ENCODE results near the gene JCHAIN. TPM values are rescaled to one million over a fixed set of nuclear protein-coding genes. Genes with fewer than 3 reads are reported as not detected.

The JCHAIN gene
- total and polyA plus RNA-seq, 2 experiments from 2014 or later: 2.3 to 4.9 TPM

DNA sequence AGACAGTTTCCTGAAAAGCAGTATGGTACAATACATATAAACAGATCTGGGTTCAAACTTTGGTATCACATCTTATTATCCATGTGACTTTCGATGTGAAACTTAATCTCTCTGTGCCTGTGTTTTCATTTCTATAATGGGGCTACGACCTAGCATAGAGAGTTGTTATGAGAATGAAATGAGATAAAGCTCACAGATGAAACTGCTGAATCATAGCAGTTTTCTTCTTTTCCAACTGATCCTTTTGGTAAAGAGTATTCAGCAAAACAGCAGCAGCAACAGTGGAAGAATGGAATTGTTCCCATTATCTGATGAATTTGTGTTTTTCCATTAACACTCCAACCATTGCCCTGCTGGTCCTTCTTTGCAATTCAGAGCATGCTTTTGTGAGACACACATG lies 58.0 kb downstream of the JCHAIN start:
- Histone ChIP-seq H3K27ac (no peak overlapping the region), H3K79me2 (ENCODE audit: insufficient read depth) (no peaks in the 10 kb centered on the region)

GRCh38 chr4:70607334-70607853 lies 58.9 kb downstream of the JCHAIN start:
- no peak overlapping the region for H2AFZ ChIP-seq
- no peak for DNase-seq
- H3K9me2 ChIP-seq (ENCODE audit: insufficient read depth): no peaks in the 10 kb centered on the region
- no peaks in the 10 kb centered on the region; the same call in 1 of the 2 replicates for H3K27me3 ChIP-seq (replicated peaks; ENCODE audit: insufficient read depth)
- no peaks in the 10 kb centered on the region for H4K20me1 ChIP-seq (ENCODE audit: insufficient read depth)
- H3K4me3 ChIP-seq: no peak overlapping the region
- TF ChIP-seq EZH2 (IDR thresholded peaks at IDR 0.05; ENCODE audit: insufficient read depth, poor library complexity, severe bottlenecking): no peak
- H3K36me3 ChIP-seq (ENCODE audit: low read depth): no peaks in the 10 kb centered on the region
- no peak overlapping the region for H3K9ac ChIP-seq
- H3K9me3 ChIP-seq (ENCODE audit: low read depth): no peaks in the 10 kb centered on the region
- peaks cover 3% of the 10 kb centered on the region; the same call in 1 of the 2 replicates for H3F3A ChIP-seq (ENCODE audit: insufficient read depth)
- H3K79me2 ChIP-seq (ENCODE audit: insufficient read depth): no peaks in the 10 kb centered on the region
- H3K27ac ChIP-seq: no peak overlapping the region
- no peak overlapping the region for H3K4me2 ChIP-seq (ENCODE audit: unreplicated experiment)
- in situ Hi-C loops (cut with MboI): loop anchor here (25.0 kb wide), 1 partner anchor 1105 kb away; no protein-coding TSS in a partner anchor
- 65 to 80% methylated on average over 3 of the region's 3 CpGs for WGBS, 2 experiments (ENCODE audit: low coverage in 1 of 2, low lambda C conversion rate in 2 of 2, missing lambda C conversion rate in 2 of 2)
- no peaks in the 10 kb centered on the region for H3K4me1 ChIP-seq (ENCODE audit: insufficient read depth)

More for the DNA sequence above, 58.0 kb downstream of the JCHAIN start:
- Histone ChIP-seq H3K36me3 (ENCODE audit: low read depth) (no peaks in the 10 kb centered on the region), H3K9me2 (ENCODE audit: insufficient read depth) (no peaks in the 10 kb centered on the region), H4K20me1 (ENCODE audit: insufficient read depth) (no peaks in the 10 kb centered on the region), H3K4me1 (ENCODE audit: insufficient read depth) (peaks cover 5% of the 10 kb centered on the region; the same call in 1 of the 2 replicates), H3K4me3 (no peak overlapping the region), H3K9ac (no peak overlapping the region), H3K27me3 (replicated peaks; ENCODE audit: insufficient read depth) (no peaks in the 10 kb centered on the region; the same call in 1 of the 2 replicates), H2AFZ (no peak overlapping the region), H3K9me3 (ENCODE audit: low read depth) (no peaks in the 10 kb centered on the region), H3K4me2 (ENCODE audit: unreplicated experiment) (no peak overlapping the region), H3F3A (ENCODE audit: insufficient read depth) (peaks cover 3% of the 10 kb centered on the region; the same call in 1 of the 2 replicates)
- in situ Hi-C loops (cut with MboI): loop anchor here (25.0 kb wide), 1 partner anchor 1104 kb away; no protein-coding TSS in a partner anchor
- 51 to 65% methylated on average over 2 of the region's 2 CpGs for WGBS, 2 experiments (ENCODE audit: low coverage in 1 of 2, low lambda C conversion rate in 2 of 2, missing lambda C conversion rate in 2 of 2)
- DNase-seq: no peak
- no peak for TF ChIP-seq EZH2phosphoT487 (IDR thresholded peaks at IDR 0.05; ENCODE audit: insufficient read depth, low read depth)
- no peak for TF ChIP-seq EZH2 (IDR thresholded peaks at IDR 0.05; ENCODE audit: insufficient read depth, poor library complexity, severe bottlenecking)

- Histone ChIP-seq H3F3A (ENCODE audit: insufficient read depth) (peaks cover 3% of the 10 kb centered on the region; the same call in 1 of the 2 replicates), H3K27ac (no peak overlapping the region), H3K36me3 (ENCODE audit: low read depth) (no peaks in the 10 kb centered on the region), H3K9me3 (ENCODE audit: low read depth) (no peaks in the 10 kb centered on the region), H3K4me2 (ENCODE audit: unreplicated experiment) (no peak overlapping the region), H3K4me3 (no peak overlapping the region), H3K4me1 (ENCODE audit: insufficient read depth) (no peaks in the 10 kb centered on the region), H2AFZ (no peak overlapping the region), H4K20me1 (ENCODE audit: insufficient read depth) (no peaks in the 10 kb centered on the region), H3K9me2 (ENCODE audit: insufficient read depth) (no peaks in the 10 kb centered on the region), H3K9ac (no peak overlapping the region), H3K27me3 (replicated peaks; ENCODE audit: insufficient read depth) (no peaks in the 10 kb centered on the region; the same call in 1 of the 2 replicates), H3K79me2 (ENCODE audit: insufficient read depth) (no peaks in the 10 kb centered on the region)
- 60 to 65% methylated on average over 8 of the region's 8 CpGs for WGBS, 2 experiments (ENCODE audit: low coverage in 1 of 2, low lambda C conversion rate in 2 of 2, missing lambda C conversion rate in 2 of 2)
- no peak for DNase-seq
- TF ChIP-seq EZH2 (IDR thresholded peaks at IDR 0.05; ENCODE audit: insufficient read depth, poor library complexity, severe bottlenecking): no peak
- no peak for TF ChIP-seq EZH2phosphoT487 (IDR thresholded peaks at IDR 0.05; ENCODE audit: insufficient read depth, low read depth)
- in situ Hi-C loops (cut with MboI): loop anchor here (25.0 kb wide), 1 partner anchor 1106 kb away; no protein-coding TSS in a partner anchor
These were observed 59.8 kb downstream of the JCHAIN start for GRCh38 chr4:70606459-70606858.

Small RNA genes within 50 kb of the gene (small RNA-seq; reads per million reads assigned to genes)
- not detected for gene RNU6-520P (ENCODE audit: low read depth, low replicate concordance)
- gene RNU6-784P (ENCODE audit: low read depth, low replicate concordance): not detected

Other genes with a start within 250 kb of the JCHAIN start
- gene MUC7, start 194.3 kb downstream of the JCHAIN start, total RNA-seq (2014; rRNA removed; shearing (Covaris generic)): not detected in 2 replicates
- gene MUC7, start 194.3 kb downstream of the JCHAIN start, polyA plus RNA-seq (2016; fragmentation: Nextera tagmentation; extraction: Ambion mirVana): not detected in 2 replicates
- not detected in 2 replicates for gene AMTN, start 147.9 kb downstream of the JCHAIN start, total RNA-seq (2014; rRNA removed; shearing (Covaris generic))
- not detected in 2 replicates for gene AMTN, start 147.9 kb downstream of the JCHAIN start, polyA plus RNA-seq (2016; fragmentation: Nextera tagmentation; extraction: Ambion mirVana)
- gene AMBN, start 74.3 kb downstream of the JCHAIN start, total RNA-seq (2014; rRNA removed; shearing (Covaris generic)): not detected in 2 replicates
- gene AMBN, start 74.3 kb downstream of the JCHAIN start, polyA plus RNA-seq (2016; fragmentation: Nextera tagmentation; extraction: Ambion mirVana): not detected in 2 replicates
- gene ENAM, start 37.8 kb downstream of the JCHAIN start, total RNA-seq (2014; rRNA removed; shearing (Covaris generic)): not detected in 2 replicates
- not detected in 2 replicates for gene ENAM, start 37.8 kb downstream of the JCHAIN start, polyA plus RNA-seq (2016; fragmentation: Nextera tagmentation; extraction: Ambion mirVana)
- gene UTP3, start 22.0 kb upstream of the JCHAIN start, total RNA-seq (2014; rRNA removed; shearing (Covaris generic)): 22.8 and 27.1 TPM in 2 replicates
- 17.8 and 19.2 TPM in 2 replicates for gene UTP3, start 22.0 kb upstream of the JCHAIN start, polyA plus RNA-seq (2016; fragmentation: Nextera tagmentation; extraction: Ambion mirVana)
- 24.0 and 36.2 TPM in 2 replicates for gene RUFY3, start 55.5 kb upstream of the JCHAIN start, total RNA-seq (2014; rRNA removed; shearing (Covaris generic))
- 12.9 and 13.5 TPM in 2 replicates for gene RUFY3, start 55.5 kb upstream of the JCHAIN start, polyA plus RNA-seq (2016; fragmentation: Nextera tagmentation; extraction: Ambion mirVana)
- 118 and 147 TPM in 2 replicates for gene GRSF1, start 173.4 kb upstream of the JCHAIN start, total RNA-seq (2014; rRNA removed; shearing (Covaris generic))
- gene GRSF1, start 173.4 kb upstream of the JCHAIN start, polyA plus RNA-seq (2016; fragmentation: Nextera tagmentation; extraction: Ambion mirVana): 103 and 113 TPM in 2 replicates
- gene MOB1B, start 235.9 kb upstream of the JCHAIN start, total RNA-seq (2014; rRNA removed; shearing (Covaris generic)): 10.2 and 11.6 TPM in 2 replicates
- gene MOB1B, start 235.9 kb upstream of the JCHAIN start, polyA plus RNA-seq (2016; fragmentation: Nextera tagmentation; extraction: Ambion mirVana): 7.1 and 7.5 TPM in 2 replicates